ENCODE measurements around the gene OPA3.
"Not testable (repeated sequence)": the region's sequence is repeated elsewhere in the genome, so short reads cannot be mapped to it uniquely, and the experiment has no call there.

- TF ChIP-seq CTCF, POLR2A (IDR thresholded peaks at IDR 0.05): not testable (repeated sequence)
Measured at GRCh38 chr19:45615056-45615455, 30.5 kb upstream of the OPA3 start.
